Loucy (cell line): Measurements from ENCODE around the gene FAIM2.

Experiments
- H2AFZ ChIP-seq: fragments of 200-600 bp; sonication (generic); 2 replicates; pipeline ENCODE4 v1.6.0; 2016; ENCODE audit warnings: antibody characterized with exemption, mild to moderate bottlenecking, low read length, moderate library complexity
- H3F3A ChIP-seq: fragments of 200-600 bp; 2 replicates; pipeline ENCODE4 v1.6.0; 2016; ENCODE audit warnings: antibody characterized with exemption, low read depth, mild to moderate bottlenecking
- H3K27me3 ChIP-seq: fragments of 200-600 bp; sonication (generic); 2 replicates; pipeline ENCODE4 v1.6.1; 2014; ENCODE audit warnings: low read length, mild to moderate bottlenecking; ENCODE audit not compliant: insufficient read depth, poor library complexity, severe bottlenecking
- H3K36me3 ChIP-seq: fragments of 200-600 bp; sonication (generic); 2 replicates; pipeline ENCODE4 v1.6.1; 2016; ENCODE audit warnings: low read length; ENCODE audit not compliant: insufficient read depth
- H3K4me1 ChIP-seq: fragments of 200-600 bp; sonication (generic); 2 replicates; pipeline ENCODE4 v1.5.1; 2014; ENCODE audit warnings: low read length, mild to moderate bottlenecking; ENCODE audit not compliant: insufficient read depth, poor library complexity, severe bottlenecking
- H3K4me2 ChIP-seq: fragments of 200-600 bp; sonication (generic); 2 replicates; pipeline ENCODE4 v1.6.0; 2014; ENCODE audit warnings: antibody characterized with exemption, low read length, low read depth, mild to moderate bottlenecking; ENCODE audit not compliant: poor library complexity, severe bottlenecking
- H3K4me3 ChIP-seq: fragments of 200-600 bp; sonication (generic); 2 replicates; pipeline ENCODE4 v1.5.1; 2014; ENCODE audit warnings: low read length, mild to moderate bottlenecking, mixed read lengths; ENCODE audit not compliant: poor library complexity, severe bottlenecking
- H3K79me2 ChIP-seq: fragments of 200-600 bp; sonication (generic); 2 replicates; pipeline ENCODE4 v1.6.1; 2014; ENCODE audit warnings: low read length; ENCODE audit not compliant: insufficient read depth
- H3K9ac ChIP-seq: fragments of 200-600 bp; sonication (generic); 2 replicates; pipeline ENCODE4 v1.6.0; 2014; ENCODE audit warnings: mild to moderate bottlenecking, low read depth, low read length, moderate library complexity; ENCODE audit not compliant: poor library complexity, severe bottlenecking
- H3K9me2 ChIP-seq: fragments of 200-600 bp; sonication (generic); replicated peaks from 2 replicates; pipeline ENCODE4 v1.6.1; 2016; ENCODE audit warnings: low read depth, low read length, mixed read lengths
- H3K9me3 ChIP-seq: fragments of 200-600 bp; sonication (generic); 2 replicates; pipeline ENCODE4 v1.6.1; 2014; ENCODE audit warnings: mild to moderate bottlenecking, antibody characterized with exemption, low read length, low read depth; ENCODE audit not compliant: insufficient read depth
- H4K20me1 ChIP-seq: fragments of 200-600 bp; sonication (generic); 2 replicates; pipeline ENCODE4 v1.6.0; 2014; ENCODE audit warnings: antibody characterized with exemption, low read length, mild to moderate bottlenecking; ENCODE audit not compliant: insufficient read depth, poor library complexity, severe bottlenecking
- EZH2phosphoT487 ChIP-seq: fragments of 200-600 bp; IDR thresholded peaks from 2 replicates; pipeline ENCODE4 v1.6.1; 2018; ENCODE audit warnings: antibody characterized with exemption, mild to moderate bottlenecking, moderate library complexity, borderline replicate concordance
- TF ChIP-seq, protein P1 (sequence below): fragments of 200-600 bp; sonication (generic); conservative IDR thresholded peaks from 2 replicates; pipeline ENCODE4 v1.5.1; 2014; ENCODE audit warnings: mild to moderate bottlenecking, antibody characterized with exemption, low read length

The FAIM2 gene

GRCh38 chr12:49903700-49904423, at the start of gene FAIM2:
Gene FAIM2, minus strand, starts transcription at chr12:49903900. Its CDS starts 108 bp downstream, at chr12:49903792.
- peaks cover 22% of the 10 kb centered on the region for H3K4me1 ChIP-seq
- no peaks in the 10 kb centered on the region for H3K36me3 ChIP-seq
- peak within 1 kb of the TSS; percentile 65 for H3K4me2 ChIP-seq
- no peaks in the 10 kb centered on the region for H3K27me3 ChIP-seq
- H3K4me3 ChIP-seq: peak within 1 kb of the TSS; percentile 67
- no peaks in the 10 kb centered on the region for H3K79me2 ChIP-seq
- no peaks in the 10 kb centered on the region for H3K9me3 ChIP-seq
- peak within 1 kb of the TSS; percentile 93 for H2AFZ ChIP-seq
- no peaks in the 10 kb centered on the region for H3K9me2 ChIP-seq
- H3F3A ChIP-seq: no peaks in the 10 kb centered on the region
- H3K9ac ChIP-seq: peak within 1 kb of the TSS; percentile 60
- TF ChIP-seq EZH2phosphoT487: no peak
- TF ChIP-seq, protein P1, sequence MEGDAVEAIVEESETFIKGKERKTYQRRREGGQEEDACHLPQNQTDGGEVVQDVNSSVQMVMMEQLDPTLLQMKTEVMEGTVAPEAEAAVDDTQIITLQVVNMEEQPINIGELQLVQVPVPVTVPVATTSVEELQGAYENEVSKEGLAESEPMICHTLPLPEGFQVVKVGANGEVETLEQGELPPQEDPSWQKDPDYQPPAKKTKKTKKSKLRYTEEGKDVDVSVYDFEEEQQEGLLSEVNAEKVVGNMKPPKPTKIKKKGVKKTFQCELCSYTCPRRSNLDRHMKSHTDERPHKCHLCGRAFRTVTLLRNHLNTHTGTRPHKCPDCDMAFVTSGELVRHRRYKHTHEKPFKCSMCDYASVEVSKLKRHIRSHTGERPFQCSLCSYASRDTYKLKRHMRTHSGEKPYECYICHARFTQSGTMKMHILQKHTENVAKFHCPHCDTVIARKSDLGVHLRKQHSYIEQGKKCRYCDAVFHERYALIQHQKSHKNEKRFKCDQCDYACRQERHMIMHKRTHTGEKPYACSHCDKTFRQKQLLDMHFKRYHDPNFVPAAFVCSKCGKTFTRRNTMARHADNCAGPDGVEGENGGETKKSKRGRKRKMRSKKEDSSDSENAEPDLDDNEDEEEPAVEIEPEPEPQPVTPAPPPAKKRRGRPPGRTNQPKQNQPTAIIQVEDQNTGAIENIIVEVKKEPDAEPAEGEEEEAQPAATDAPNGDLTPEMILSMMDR: no peak
- H4K20me1 ChIP-seq: no peaks in the 10 kb centered on the region

DNA sequence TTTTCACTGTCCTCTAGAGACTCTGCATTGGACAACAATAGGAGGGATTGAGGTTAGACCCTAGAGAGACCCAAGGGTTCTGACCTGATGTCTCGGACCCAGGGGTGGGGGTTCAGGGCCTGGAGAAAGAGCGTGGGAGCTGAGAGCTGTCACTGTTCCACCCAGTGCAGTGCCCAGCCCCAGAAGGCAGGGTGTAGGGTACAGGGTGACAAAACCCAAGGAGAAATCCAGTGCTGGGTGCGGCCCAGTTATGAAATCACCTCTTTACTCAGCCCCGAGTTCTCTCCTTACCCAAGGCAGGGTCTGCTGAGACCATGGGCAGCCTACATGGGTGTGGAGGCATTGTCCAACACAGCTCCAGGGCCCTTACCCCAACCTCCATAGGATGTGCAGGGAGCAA, 49.5 kb upstream of the FAIM2 start:
- H3F3A ChIP-seq: no peaks in the 10 kb centered on the region
- no peak overlapping the region for H3K4me3 ChIP-seq
- H3K9ac ChIP-seq: peak overlapping the region; percentile 27
- H3K9me3 ChIP-seq: no peaks in the 10 kb centered on the region
- no peaks in the 10 kb centered on the region for H3K79me2 ChIP-seq
- no peaks in the 10 kb centered on the region for H3K9me2 ChIP-seq
- no peak for TF ChIP-seq EZH2phosphoT487
- TF ChIP-seq, protein P1: no peak
- no peak overlapping the region for H2AFZ ChIP-seq
- H3K4me2 ChIP-seq: no peak overlapping the region
- H4K20me1 ChIP-seq: no peaks in the 10 kb centered on the region
- H3K4me1 ChIP-seq: peaks cover 61% of the 10 kb centered on the region
- no peaks in the 10 kb centered on the region for H3K36me3 ChIP-seq
- no peaks in the 10 kb centered on the region for H3K27me3 ChIP-seq

DNA sequence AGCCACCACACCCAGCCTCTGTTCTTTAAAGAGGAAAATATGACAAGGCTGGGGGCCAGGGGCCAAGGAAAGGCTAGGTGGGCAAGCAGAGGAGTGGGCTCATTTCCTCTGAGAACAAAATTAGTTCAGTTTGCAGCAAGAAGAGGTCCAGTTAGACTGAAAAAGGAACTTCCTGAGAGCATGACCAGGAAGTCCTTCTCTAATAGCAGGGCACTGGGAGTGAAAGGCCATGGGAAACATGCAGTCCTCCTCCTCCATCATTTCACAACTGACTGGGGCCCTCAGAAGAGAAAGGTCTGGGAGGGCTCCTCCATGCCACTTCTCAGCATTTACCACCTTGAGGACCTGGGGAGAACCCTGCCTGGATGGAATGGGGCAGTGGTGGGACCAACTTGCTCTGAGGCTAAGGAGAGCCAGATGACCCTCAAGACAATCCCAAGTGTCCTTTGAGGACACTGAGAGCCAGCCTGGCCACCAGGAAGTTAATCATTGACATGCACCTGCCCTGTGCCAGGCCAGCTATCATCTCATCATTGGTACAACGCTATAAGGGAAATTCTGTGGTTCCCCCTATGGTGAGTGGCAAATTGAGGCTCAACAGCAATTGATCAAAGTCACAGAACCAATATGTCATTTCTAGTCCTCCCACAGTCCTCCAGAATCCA, 48.8 kb upstream of the FAIM2 start:
- no peak overlapping the region for H2AFZ ChIP-seq
- H3K4me2 ChIP-seq: no peak overlapping the region
- peaks cover 55% of the 10 kb centered on the region for H3K4me1 ChIP-seq
- H3K36me3 ChIP-seq: no peaks in the 10 kb centered on the region
- no peaks in the 10 kb centered on the region for H3K9me2 ChIP-seq
- no peaks in the 10 kb centered on the region for H3K27me3 ChIP-seq
- H3K9ac ChIP-seq: no peak overlapping the region
- no peaks in the 10 kb centered on the region for H3F3A ChIP-seq
- no peaks in the 10 kb centered on the region for H3K9me3 ChIP-seq
- no peak overlapping the region for H3K4me3 ChIP-seq
- TF ChIP-seq, protein P1: no peak
- no peak for TF ChIP-seq EZH2phosphoT487
- no peaks in the 10 kb centered on the region for H3K79me2 ChIP-seq
- no peaks in the 10 kb centered on the region for H4K20me1 ChIP-seq
